Epithelial cell of esophagus (primary cell): ENCODE measurements around the gene CRLF2.
A peak's percentile ranks its signal among the peaks of the same experiment; 100 is the strongest.
"Not testable (repeated sequence)": the region's sequence is repeated elsewhere in the genome, so short reads cannot be mapped to it uniquely, and the experiment has no call there.

ENCODE experiments used
- DNase-seq: peaks from one replicate; pipeline ENCODE4 v3.0.0; 2010; ENCODE audit warnings: low read depth
- H3K4me3 ChIP-seq: 2 replicates; pipeline ENCODE4 v1.5.1; 2011; ENCODE audit warnings: mild to moderate bottlenecking, low read length, control low read depth
- TF ChIP-seq, protein P1 (sequence below): IDR thresholded peaks from 2 replicates; pipeline ENCODE4 v1.5.1; 2011; ENCODE audit warnings: low read depth, mild to moderate bottlenecking, low read length, control low read depth, inconsistent platforms; ENCODE audit not compliant: insufficient read depth; ENCODE audit errors: missing control alignments

CRLF2 gene

DNA sequence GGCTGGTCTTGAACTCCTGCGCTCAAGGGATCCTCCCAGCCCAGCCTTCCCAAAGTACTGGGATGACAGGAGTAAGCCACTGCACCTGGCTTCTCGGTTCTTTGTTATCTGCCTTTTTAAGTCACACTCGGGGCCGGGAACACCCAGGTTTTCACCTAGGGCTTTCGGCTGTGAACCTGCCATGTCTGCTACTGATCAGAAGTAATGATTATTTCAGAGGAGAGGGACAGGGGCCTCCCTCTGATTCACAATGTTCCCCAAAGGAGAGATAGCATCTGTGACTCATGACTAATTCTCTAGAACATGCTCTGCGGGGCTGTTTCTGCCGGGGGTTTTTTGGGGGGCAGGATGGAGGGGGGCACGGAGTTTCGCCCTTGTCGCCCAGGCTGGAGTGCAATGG lies 26.9 kb downstream of the CRLF2 start:
- no peak for DNase-seq
- H3K4me3 ChIP-seq, result no peak overlapping the region
- TF ChIP-seq, protein P1, sequence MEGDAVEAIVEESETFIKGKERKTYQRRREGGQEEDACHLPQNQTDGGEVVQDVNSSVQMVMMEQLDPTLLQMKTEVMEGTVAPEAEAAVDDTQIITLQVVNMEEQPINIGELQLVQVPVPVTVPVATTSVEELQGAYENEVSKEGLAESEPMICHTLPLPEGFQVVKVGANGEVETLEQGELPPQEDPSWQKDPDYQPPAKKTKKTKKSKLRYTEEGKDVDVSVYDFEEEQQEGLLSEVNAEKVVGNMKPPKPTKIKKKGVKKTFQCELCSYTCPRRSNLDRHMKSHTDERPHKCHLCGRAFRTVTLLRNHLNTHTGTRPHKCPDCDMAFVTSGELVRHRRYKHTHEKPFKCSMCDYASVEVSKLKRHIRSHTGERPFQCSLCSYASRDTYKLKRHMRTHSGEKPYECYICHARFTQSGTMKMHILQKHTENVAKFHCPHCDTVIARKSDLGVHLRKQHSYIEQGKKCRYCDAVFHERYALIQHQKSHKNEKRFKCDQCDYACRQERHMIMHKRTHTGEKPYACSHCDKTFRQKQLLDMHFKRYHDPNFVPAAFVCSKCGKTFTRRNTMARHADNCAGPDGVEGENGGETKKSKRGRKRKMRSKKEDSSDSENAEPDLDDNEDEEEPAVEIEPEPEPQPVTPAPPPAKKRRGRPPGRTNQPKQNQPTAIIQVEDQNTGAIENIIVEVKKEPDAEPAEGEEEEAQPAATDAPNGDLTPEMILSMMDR, result no peak

DNA sequence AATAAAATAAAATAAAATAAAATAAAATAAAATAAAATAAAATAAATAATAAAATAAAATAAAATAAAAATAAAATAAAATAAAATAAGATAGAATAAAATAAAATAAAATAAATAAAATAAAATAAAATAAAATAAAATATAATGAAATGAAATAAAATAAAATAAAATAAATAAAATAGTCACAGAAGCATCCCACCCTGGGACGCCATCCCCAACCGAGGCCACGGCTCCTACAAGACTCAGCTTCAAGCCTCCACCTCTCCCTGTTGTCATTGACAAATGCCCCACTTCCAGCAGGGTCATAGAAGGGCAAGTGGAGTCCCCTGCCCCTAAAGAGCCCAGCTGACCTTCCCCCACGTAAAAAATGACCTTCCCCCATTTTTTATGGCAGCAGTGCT lies 30.2 kb downstream of the CRLF2 start:
- no peak for DNase-seq
- TF ChIP-seq, protein P1, result no peak
- H3K4me3 ChIP-seq, result no peak overlapping the region

DNA sequence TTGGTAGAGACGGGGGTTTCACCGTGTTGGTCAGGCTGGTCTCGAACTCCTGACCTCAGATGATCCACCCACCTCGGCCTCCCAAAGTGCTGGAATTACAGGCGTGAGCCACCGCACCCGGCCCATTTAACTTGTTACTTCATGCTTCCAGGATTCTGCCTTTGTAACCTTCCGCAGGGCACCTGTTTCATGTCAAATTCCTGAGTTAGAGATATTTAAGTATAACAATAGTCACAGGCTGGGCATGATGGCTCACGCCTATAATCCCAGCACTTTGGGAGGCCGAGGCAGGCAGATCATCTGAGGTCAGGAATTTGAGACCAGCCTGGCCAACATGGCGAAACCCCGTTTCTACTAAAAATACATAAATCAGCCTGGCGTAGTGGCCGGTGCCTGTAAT lies 30.8 kb downstream of the CRLF2 start:
- DNase-seq, H3K4me3 ChIP-seq: not testable (repeated sequence)

DNA sequence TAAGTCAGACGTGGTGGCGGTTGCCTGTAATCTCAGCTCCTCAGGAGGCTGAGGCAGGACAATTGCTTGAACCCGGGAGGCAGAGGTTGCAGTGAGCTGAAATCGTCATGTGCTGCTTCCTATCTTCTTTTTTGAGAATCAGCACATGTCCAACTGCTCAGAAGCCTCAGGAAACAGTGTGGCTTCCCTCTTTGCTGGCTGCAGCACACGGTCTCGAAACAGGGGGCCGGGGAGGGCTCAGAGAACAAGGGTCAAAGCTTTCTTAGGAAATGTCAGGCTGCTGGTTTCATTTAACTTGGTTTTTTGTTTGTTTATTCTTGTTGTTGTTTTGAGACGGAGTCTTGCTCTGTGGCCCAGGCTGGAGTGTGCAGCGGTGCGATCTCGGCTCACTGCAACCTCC lies 31.3 kb downstream of the CRLF2 start:
- no peak for DNase-seq
- TF ChIP-seq, protein P1, result no peak
- no peak overlapping the region for H3K4me3 ChIP-seq

DNA sequence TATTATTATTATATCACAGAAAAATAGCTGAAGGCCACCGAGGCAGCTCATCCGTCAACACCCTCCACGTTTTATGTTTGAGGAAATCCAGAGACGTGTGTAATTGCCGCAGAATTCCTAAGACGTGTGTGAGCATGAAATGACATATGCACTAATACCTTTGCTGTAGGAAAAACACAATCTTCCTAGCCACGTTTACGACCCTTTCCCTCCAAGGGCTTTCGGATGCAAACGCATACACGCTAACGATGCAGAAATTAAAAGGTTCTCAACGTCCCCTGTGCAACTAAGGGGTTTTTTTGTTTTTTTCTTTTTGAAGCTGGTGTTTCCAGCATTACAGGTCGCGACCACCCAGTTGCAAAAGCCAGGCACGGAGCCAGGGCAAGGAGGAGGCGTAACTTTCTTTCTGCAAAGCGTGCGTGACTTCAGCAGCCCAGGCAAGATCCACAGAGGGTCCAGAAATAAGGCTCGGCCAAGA lies 33.8 kb downstream of the CRLF2 start:
- H3K4me3 ChIP-seq, result no peak overlapping the region
- TF ChIP-seq, protein P1, result no peak
- peak; percentile 61 for DNase-seq

DNA sequence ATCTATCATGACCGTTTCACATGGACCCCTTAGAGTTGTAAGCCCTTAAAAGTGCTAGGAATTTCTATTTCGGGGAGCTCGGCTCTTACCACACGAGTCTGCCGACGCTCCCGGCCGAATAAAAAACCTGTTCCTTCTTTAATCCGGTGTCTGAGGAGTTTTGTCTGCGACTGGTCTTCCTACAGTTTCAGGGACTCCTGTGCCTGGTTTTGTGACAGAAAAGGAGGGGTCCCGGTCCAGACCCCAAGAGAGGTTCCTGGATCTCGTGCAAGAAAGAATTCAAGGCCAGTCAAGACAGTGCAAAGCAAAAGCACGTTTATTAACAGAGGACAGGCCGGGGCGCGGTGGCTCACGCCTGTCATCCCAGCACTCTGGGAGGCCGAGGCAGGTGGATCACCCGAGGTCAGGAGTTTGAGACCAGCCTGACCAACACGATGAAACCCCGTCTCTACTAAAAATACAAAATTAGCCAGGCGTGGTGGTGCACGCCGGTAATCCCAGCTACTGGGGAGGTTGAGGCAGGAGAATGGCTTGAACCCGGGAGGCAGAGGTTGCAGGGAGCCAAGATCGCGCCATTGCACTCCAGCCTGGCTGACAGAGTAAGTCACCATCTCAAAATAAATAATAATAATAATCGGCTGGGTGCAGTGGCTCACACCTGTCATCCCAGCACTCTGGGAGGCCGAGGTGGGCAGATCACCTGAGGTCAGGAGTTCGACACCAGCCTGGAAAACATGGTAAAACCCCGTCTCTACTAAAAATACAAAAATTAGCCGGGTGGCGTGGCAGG lies 35.7 kb downstream of the CRLF2 start:
- not testable (repeated sequence) for DNase-seq, H3K4me3 ChIP-seq

DNA sequence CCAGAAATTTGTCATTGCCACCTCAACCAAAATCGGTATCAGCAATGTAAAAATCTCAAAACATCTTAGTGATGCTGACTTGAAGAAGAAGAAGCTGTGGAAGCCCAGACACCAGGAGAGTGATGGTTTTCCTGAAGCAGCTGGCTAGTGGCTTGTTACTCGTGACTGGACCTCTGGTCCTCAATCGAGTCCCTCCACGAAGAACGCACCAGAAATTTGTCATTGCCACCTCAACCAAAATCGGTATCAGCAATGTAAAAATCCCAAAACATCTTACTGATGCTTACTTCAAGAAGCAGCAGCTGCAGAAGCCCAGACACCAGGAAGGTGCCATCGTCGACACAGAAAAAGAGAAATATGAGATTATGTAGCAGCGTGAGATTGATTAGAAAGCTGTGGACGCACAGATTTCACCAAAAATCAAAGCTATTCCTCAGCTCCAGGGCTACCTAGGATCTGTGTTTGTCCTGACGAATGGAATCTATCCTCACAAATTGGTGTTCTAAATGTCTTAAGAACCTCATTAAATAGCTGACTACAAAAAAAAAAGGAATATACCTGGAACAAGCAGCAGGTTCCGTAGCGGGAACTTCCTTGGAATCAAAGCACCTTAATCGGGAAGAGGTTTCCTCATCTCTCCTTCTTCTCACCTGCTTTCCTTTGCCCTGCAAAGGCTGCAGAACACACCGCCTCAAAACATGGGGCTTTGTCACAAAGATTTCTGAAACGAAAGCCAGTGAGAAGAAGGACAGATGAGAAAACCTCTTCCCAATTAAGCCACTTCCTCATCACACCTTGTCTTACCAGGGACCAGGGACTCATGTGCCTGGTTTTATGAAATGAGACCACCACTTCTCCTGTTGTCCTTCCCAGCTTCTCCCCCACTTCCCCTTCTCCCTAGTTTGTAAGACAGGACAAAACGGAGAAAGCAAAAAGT lies 37.6 kb downstream of the CRLF2 start:
- H3K4me3 ChIP-seq, DNase-seq: not testable (repeated sequence)

DNA sequence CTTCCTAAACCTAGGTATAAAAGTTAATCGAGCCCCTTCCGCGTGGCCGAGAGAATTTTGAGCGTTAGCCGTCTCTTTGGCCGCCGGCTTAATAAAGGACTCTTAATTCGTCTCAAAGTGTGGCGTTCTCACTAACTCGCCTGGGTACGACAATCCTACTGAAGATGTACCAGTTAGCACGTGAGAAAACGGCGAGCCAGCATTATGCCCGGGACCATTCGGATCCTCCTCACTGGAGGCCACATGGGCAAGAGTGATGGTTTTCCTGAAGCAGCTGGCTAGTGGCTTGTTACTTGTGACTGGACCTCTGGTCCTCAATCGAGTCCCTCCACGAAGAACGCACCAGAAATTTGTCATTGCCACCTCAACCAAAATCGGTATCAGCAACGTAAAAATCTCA lies 39.0 kb downstream of the CRLF2 start:
- not testable (repeated sequence) for H3K4me3 ChIP-seq, DNase-seq

DNA sequence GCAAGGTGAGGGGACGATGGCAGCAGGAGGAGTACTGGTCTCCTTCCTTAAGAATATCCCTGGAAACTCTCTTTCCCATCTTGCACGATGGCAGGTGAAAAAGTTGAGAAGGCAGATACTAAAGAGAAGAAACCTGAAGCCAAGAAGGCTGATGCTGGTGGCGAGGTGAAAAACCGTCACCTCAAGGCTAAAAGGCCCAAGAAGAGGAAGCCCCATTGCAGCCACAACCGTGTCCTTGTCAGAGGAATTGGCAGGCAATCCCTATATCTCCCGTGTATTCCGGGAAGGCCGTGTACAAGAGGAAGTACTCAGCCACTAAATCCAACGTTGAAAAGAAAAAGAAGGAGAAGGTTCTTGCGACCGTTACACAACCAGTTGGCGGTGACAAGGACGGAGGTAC lies 40.0 kb downstream of the CRLF2 start:
- DNase-seq, result no peak
- TF ChIP-seq, protein P1, result no peak
- no peak overlapping the region for H3K4me3 ChIP-seq

DNA sequence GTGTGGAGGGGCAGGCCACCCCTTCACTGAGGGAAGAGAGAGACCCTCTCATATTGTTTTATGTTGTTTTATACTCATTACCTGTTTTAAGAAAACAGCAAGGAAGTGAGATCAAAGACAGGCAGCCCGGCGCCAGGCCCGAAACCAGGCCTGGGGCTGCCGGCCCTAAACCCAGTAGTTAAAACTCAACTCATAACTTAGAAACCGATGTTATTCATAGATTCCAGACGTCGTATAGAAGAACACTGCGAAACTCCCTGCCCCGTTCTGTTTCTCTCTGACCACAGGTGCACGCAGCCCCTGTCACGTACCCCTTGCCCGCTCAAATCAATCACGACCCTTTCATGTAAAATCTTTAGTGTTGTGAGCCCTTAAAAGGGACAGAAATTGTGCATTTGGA lies 40.5 kb downstream of the CRLF2 start:
- DNase-seq, H3K4me3 ChIP-seq: not testable (repeated sequence)
